ENCODE measurements around the gene TBC1D1. TPM values are rescaled to one million over a fixed set of nuclear protein-coding genes. Genes with fewer than 3 reads are reported as not detected.

The TBC1D1 gene
- total RNA-seq, 1 experiment from 2014 or later, result 106 TPM

GRCh38 chr4:37956941-37957340, 66.1 kb downstream of the TBC1D1 start:
- Histone ChIP-seq H3K27ac (no peak overlapping the region), H4K20me1 (ENCODE audit: insufficient read depth) (no peaks in the 10 kb centered on the region), H3K9me2 (ENCODE audit: insufficient read depth) (no peaks in the 10 kb centered on the region; the same call in 1 of the 2 replicates), H3K79me2 (ENCODE audit: low read depth) (no peaks in the 10 kb centered on the region), H3K4me2 (no peak overlapping the region), H3F3A (ENCODE audit: insufficient read depth, low read depth) (no peaks in the 10 kb centered on the region), H2AFZ (no peak overlapping the region), H3K36me3 (ENCODE audit: low read depth) (no peaks in the 10 kb centered on the region), H3K4me1 (replicated peaks; ENCODE audit: insufficient read depth) (no peaks in the 10 kb centered on the region), H3K4me3 (no peak overlapping the region), H3K9me3 (ENCODE audit: insufficient read depth, low read depth) (no peaks in the 10 kb centered on the region), H3K27me3 (ENCODE audit: insufficient read depth, low read depth) (no peaks in the 10 kb centered on the region)
- ChIA-PET CTCF (no interaction called here), POLR2A (ENCODE audit: unreplicated experiment) (no interaction called here)
- intact Hi-C loops (cut with micrococcal nuclease; ENCODE audit: unreplicated experiment), result no loop called here
- BruUV-seq (replicated peaks), result no TSS peak
- TF ChIP-seq EZH2 (IDR thresholded peaks at IDR 0.05; ENCODE audit: low read depth) (no peak), CTCF (conservative IDR thresholded peaks at IDR 0.05) (no peak)
- no peak for DNase-seq

GRCh38 chr4:37958932-37959331, 68.0 kb downstream of the TBC1D1 start:
- BruUV-seq (replicated peaks), result no TSS peak
- intact Hi-C loops (cut with micrococcal nuclease; ENCODE audit: unreplicated experiment), result no loop called here

GRCh38 chr4:37960098-37960497, 69.2 kb downstream of the TBC1D1 start, which contains the start of gene PTTG2:
Gene PTTG2 (plus strand): TSS chr4:37960398. CDS start chr4:37960435, 37 bp downstream.
- no peaks in the 10 kb centered on the region for H3K79me2 ChIP-seq (ENCODE audit: low read depth)
- H4K20me1 ChIP-seq (ENCODE audit: insufficient read depth), result no peaks in the 10 kb centered on the region
- H3K9me3 ChIP-seq (ENCODE audit: insufficient read depth, low read depth), result no peaks in the 10 kb centered on the region
- TF ChIP-seq CTCF (conservative IDR thresholded peaks at IDR 0.05), result no peak
- no peak for TF ChIP-seq EZH2 (IDR thresholded peaks at IDR 0.05; ENCODE audit: low read depth)
- no TSS peak for BruUV-seq (replicated peaks)
- intact Hi-C loops (cut with micrococcal nuclease; ENCODE audit: unreplicated experiment), result no loop called here
- H3F3A ChIP-seq (ENCODE audit: insufficient read depth, low read depth), result no peaks in the 10 kb centered on the region
- no peak within 1 kb of the TSS for H3K4me3 ChIP-seq
- H3K9me2 ChIP-seq (ENCODE audit: insufficient read depth), result no peaks in the 10 kb centered on the region
- H3K27ac ChIP-seq, result no peak within 1 kb of the TSS
- H3K36me3 ChIP-seq (ENCODE audit: low read depth), result no peaks in the 10 kb centered on the region
- DNase-seq, result no peak
- no peak within 1 kb of the TSS for H3K4me2 ChIP-seq
- ChIA-PET CTCF (no interaction called here), POLR2A (ENCODE audit: unreplicated experiment) (no interaction called here)
- no peaks in the 10 kb centered on the region for H3K27me3 ChIP-seq (ENCODE audit: insufficient read depth, low read depth)
- H3K4me1 ChIP-seq (replicated peaks; ENCODE audit: insufficient read depth), result peaks cover 1% of the 10 kb centered on the region; the same call in 1 of the 2 replicates
- no peak within 1 kb of the TSS for H2AFZ ChIP-seq

More at GRCh38 chr4:37958932-37959331, 68.0 kb downstream of the TBC1D1 start:
- no peaks in the 10 kb centered on the region for H3K4me1 ChIP-seq (replicated peaks; ENCODE audit: insufficient read depth)
- no peaks in the 10 kb centered on the region; the same call in 1 of the 2 replicates for H3K9me2 ChIP-seq (ENCODE audit: insufficient read depth)
- CTCF ChIA-PET, result no interaction called here
- TF ChIP-seq EZH2 (IDR thresholded peaks at IDR 0.05; ENCODE audit: low read depth) (no peak), CTCF (conservative IDR thresholded peaks at IDR 0.05) (no peak)
- H3K36me3 ChIP-seq (ENCODE audit: low read depth), result no peaks in the 10 kb centered on the region
- H3K79me2 ChIP-seq (ENCODE audit: low read depth), result no peaks in the 10 kb centered on the region
- POLR2A ChIA-PET (ENCODE audit: unreplicated experiment), result interaction anchor here (0.5 kb wide), 1 partner anchor 144 kb away, joined by 4 read pairs; no protein-coding TSS in a partner anchor
- DNase-seq, result no peak
- no peak overlapping the region for H3K27ac ChIP-seq
- H3F3A ChIP-seq (ENCODE audit: insufficient read depth, low read depth), result no peaks in the 10 kb centered on the region
- no peaks in the 10 kb centered on the region for H3K9me3 ChIP-seq (ENCODE audit: insufficient read depth, low read depth)
- no peak overlapping the region for H3K4me2 ChIP-seq
- H3K4me3 ChIP-seq, result no peak overlapping the region
- H4K20me1 ChIP-seq (ENCODE audit: insufficient read depth), result no peaks in the 10 kb centered on the region
- no peaks in the 10 kb centered on the region for H3K27me3 ChIP-seq (ENCODE audit: insufficient read depth, low read depth)
- no peak overlapping the region for H2AFZ ChIP-seq

All from PC-9 (cell line).